GM18951 (cell line): ENCODE results near the gene POU2F3.

Source experiments
- POLR2A ChIP-seq: IDR thresholded peaks from 4 replicates; pipeline ENCODE4 v1.6.1; 2011; ENCODE audit warnings: mild to moderate bottlenecking; ENCODE audit not compliant: insufficient read length, insufficient read depth; ENCODE audit errors: extremely low read depth
- in situ Hi-C: fragments of 300-500 bp; cut with MboI; formaldehyde crosslinking; loops from one replicate; pipeline ENCODE4 v1.12.0; 2022; ENCODE audit warnings: low sequenced_read_pairs, mixed read lengths, inconsistent platforms; ENCODE audit not compliant: unreplicated experiment

The POU2F3 gene

GRCh38 chr11:120215634-120216033 is 24.3 kb upstream of the POU2F3 start:
- TF ChIP-seq POLR2A: no peak
- in situ Hi-C loops: no loop called here

GRCh38 chr11:120216426-120217102 is 23.4 kb upstream of the POU2F3 start:
- in situ Hi-C loops: no loop called here

GRCh38 chr11:120217526-120217925 is 22.4 kb upstream of the POU2F3 start:
- in situ Hi-C loops: no loop called here
- TF ChIP-seq POLR2A: no peak

More at GRCh38 chr11:120216426-120217102, 23.4 kb upstream of the POU2F3 start:
- no peak for TF ChIP-seq POLR2A

GRCh38 chr11:120217941-120218694 is 21.8 kb upstream of the POU2F3 start:
- in situ Hi-C loops: no loop called here

GRCh38 chr11:120218695-120219033 is 21.3 kb upstream of the POU2F3 start:
- no peak for TF ChIP-seq POLR2A
- in situ Hi-C loops: no loop called here

More at GRCh38 chr11:120217941-120218694, 21.8 kb upstream of the POU2F3 start:
- no peak for TF ChIP-seq POLR2A

- in situ Hi-C loops: no loop called here
- no peak for TF ChIP-seq POLR2A
These were observed 20.6 kb upstream of the POU2F3 start for GRCh38 chr11:120219232-120219937.

GRCh38 chr11:120219938-120220746 is 19.8 kb upstream of the POU2F3 start:
- in situ Hi-C loops: no loop called here
- no peak for TF ChIP-seq POLR2A

GRCh38 chr11:120220747-120221037 is 19.2 kb upstream of the POU2F3 start:
- TF ChIP-seq POLR2A: no peak
- in situ Hi-C loops: no loop called here

GRCh38 chr11:120221115-120221752 is 18.7 kb upstream of the POU2F3 start:
- in situ Hi-C loops: no loop called here
- TF ChIP-seq POLR2A: no peak

GRCh38 chr11:120222916-120223315 is 17.0 kb upstream of the POU2F3 start:
- TF ChIP-seq POLR2A: no peak
- in situ Hi-C loops: no loop called here

- in situ Hi-C loops: no loop called here
- no peak for TF ChIP-seq POLR2A
These were observed 16.1 kb upstream of the POU2F3 start for GRCh38 chr11:120223793-120224192.

- no peak for TF ChIP-seq POLR2A
- in situ Hi-C loops: no loop called here
These were observed 15.6 kb upstream of the POU2F3 start for GRCh38 chr11:120224361-120224760.
